Ovary (tissue), 9 donors: ENCODE measurements around the gene RSF1. TPM values are rescaled to one million over a fixed set of nuclear protein-coding genes. Genes with fewer than 3 reads are reported as not detected.

Experiments
- DNase-seq, 5 donors: peaks; one replicate each; pipeline ENCODE4 v3.0.0-alpha.2; 2019 to 2020
- H3K27ac ChIP-seq, 2 donors: fragments of 200-600 bp; one replicate each; pipeline versions ENCODE4 v1.5.1 to v1.8.0; 2019 to 2022
- H3K27me3 ChIP-seq: fragments of 200-600 bp; one replicate; pipeline ENCODE4 v1.8.0; 2022
- H3K36me3 ChIP-seq: fragments of 200-600 bp; sonication (generic); one replicate; pipeline ENCODE4 v1.5.1; 2019
- H3K4me1 ChIP-seq: one replicate; pipeline ENCODE4 v1.8.1; 2013; ENCODE audit warnings: mild to moderate bottlenecking, moderate library complexity; ENCODE audit not compliant: insufficient read depth
- H3K4me3 ChIP-seq: fragments of 200-600 bp; sonication (generic); one replicate; pipeline ENCODE4 v1.5.1; 2017
- H3K9me3 ChIP-seq, 2 donors: fragments of 200-600 bp in 1 of 2; sonication (generic) in 1 of 2; one replicate each; pipeline versions ENCODE4 v1.5.1 to v1.8.1; 2013 to 2019; ENCODE audit warnings: mild to moderate bottlenecking in 1 of 2, moderate library complexity in 1 of 2
- CTCF ChIP-seq, 3 donors: fragments of 450-650 bp in 2 of 3; fragments of 200-600 bp in 1 of 3; IDR thresholded peaks; one replicate each; pipeline versions ENCODE4 v1.5.1 to v1.8.0; 2016 to 2022; ENCODE audit warnings: antibody characterized with exemption in 3 of 3, mild to moderate bottlenecking in 1 of 3
- EP300 ChIP-seq: sonication (generic); formaldehyde crosslinking; IDR thresholded peaks from one replicate; pipeline ENCODE4 v1.6.1; 2017; ENCODE audit warnings: antibody characterized with exemption
- POLR2A ChIP-seq: fragments of 450-650 bp; IDR thresholded peaks from one replicate; pipeline ENCODE4 v1.6.1; 2017; ENCODE audit warnings: antibody characterized with exemption, mild to moderate bottlenecking, moderate library complexity
- WGBS, 3 donors: extraction: QIAGEN DNeasy Blood & Tissue Kit in 1 of 3; methylation state at CpG; one replicate each; pipeline versions ENCODE4 v1.1.5 to v1.1.7; 2013 to 2017; 5-methylcytosine and 5-hydroxymethylcytosine counted together
- intact Hi-C, 4 donors: fragments of 100-400 bp; cut with DNase I; formaldehyde crosslinking; loops; one replicate each; pipeline versions ENCODE4 v1.11.0 to v1.15.1; 2022 to 2023
- polyA plus RNA-seq, 2 donors: library from polyadenylated mRNA; stranded (reverse); fragments of 200-250 nt in 1 of 2; fragments of 350-450 nt in 1 of 2; fragmentation: Illumina TruSeq in 1 of 2; extraction: RNeasy Lipid Tissue Mini Kit (QIAGEN cat#74804) in 1 of 2; gene quantifications; one replicate each; pipeline ENCODE4 v1.2.3, GENCODE V29; 2013 to 2014
- total RNA-seq, 7 donors: library from RNA; depleted of rRNA in 2 of 7; stranded (reverse); fragments of >200 nt in 2 of 7; fragmentation: NEBNext Ultra II Directional in 3 of 7; extraction: Animal tissue kit (Norgen Biotek cat#: 25700) in 3 of 7; gene quantifications; one replicate each; pipeline versions ENCODE4 v1.1.0 to v1.2.4, GENCODE V29; 2016 to 2023
- donor health status: DM: no; HTN: no; CAD: no; lungs with moderate emphysema.
- donor health status: DM: no; HTN: no; CAD: no.
- donor health status: Bipolar disorder and iron deficiency.
- donor health status: DM: yes; HTN: yes; CAD: no.
- donor health status: DM: no; HTN: no; CAD: no.
- donor health status: DM: yes; HTN: yes; CAD: no.

The RSF1 gene
- total and polyA plus RNA-seq, 9 donors, result 14.8 to 89.2 (median 76.4) TPM

GRCh38 chr11:77704029-77704428 is 116.5 kb downstream of the RSF1 start:
- DNase-seq, result no peak
- H3K36me3 ChIP-seq, result no peaks in the 10 kb centered on the region
- no peaks in the 10 kb centered on the region for H3K9me3 ChIP-seq
- TF ChIP-seq EP300 (no peak), CTCF (IDR thresholded peaks at IDR 0.05) (no peak), POLR2A (no peak)
- no peaks in the 10 kb centered on the region for H3K4me1 ChIP-seq
- H3K27me3 ChIP-seq, result no peaks in the 10 kb centered on the region
- intact Hi-C loops, result no loop called here
- WGBS, 3 donors, result 87 to 90% (median 89%) methylated on average over 3 of the region's 3 CpGs
- H3K4me3 ChIP-seq, result no peak overlapping the region
- H3K27ac ChIP-seq, result no peak overlapping the region

GRCh38 chr11:77699425-77699824 is 121.1 kb downstream of the RSF1 start:
- 71 to 86% (median 84%) methylated on average over 1 of the region's 1 CpG for WGBS, 3 donors
- Histone ChIP-seq H3K9me3 (no peaks in the 10 kb centered on the region), H3K4me1 (no peaks in the 10 kb centered on the region), H3K4me3 (no peak overlapping the region), H3K36me3 (no peaks in the 10 kb centered on the region), H3K27me3 (no peaks in the 10 kb centered on the region), H3K27ac (no peak overlapping the region)
- TF ChIP-seq POLR2A (no peak), EP300 (no peak), CTCF (IDR thresholded peaks at IDR 0.05) (no peak)
- intact Hi-C loops, result no loop called here
- no peak for DNase-seq

GRCh38 chr11:77698896-77699295 is 121.6 kb downstream of the RSF1 start:
- 66 to 78% (median 69%) methylated on average over 2 of the region's 2 CpGs for WGBS, 3 donors
- no peaks in the 10 kb centered on the region for H3K9me3 ChIP-seq
- intact Hi-C loops, result no loop called here
- DNase-seq, result no peak
- no peak overlapping the region for H3K4me3 ChIP-seq
- no peaks in the 10 kb centered on the region for H3K27me3 ChIP-seq
- H3K36me3 ChIP-seq, result no peaks in the 10 kb centered on the region
- no peak overlapping the region for H3K27ac ChIP-seq
- no peak for TF ChIP-seq CTCF (IDR thresholded peaks at IDR 0.05)
- H3K4me1 ChIP-seq, result no peaks in the 10 kb centered on the region

GRCh38 chr11:77697865-77698264 is 122.7 kb downstream of the RSF1 start:
- H3K36me3 ChIP-seq, result no peaks in the 10 kb centered on the region
- DNase-seq, result no peak
- TF ChIP-seq POLR2A (no peak), EP300 (no peak), CTCF (IDR thresholded peaks at IDR 0.05) (no peak)
- no peaks in the 10 kb centered on the region for H3K27me3 ChIP-seq
- H3K4me3 ChIP-seq, result no peak overlapping the region
- no peaks in the 10 kb centered on the region for H3K9me3 ChIP-seq
- no peaks in the 10 kb centered on the region for H3K4me1 ChIP-seq
- H3K27ac ChIP-seq, result no peak overlapping the region
- intact Hi-C loops, result no loop called here

- Histone ChIP-seq H3K27ac (no peak overlapping the region), H3K9me3 (no peaks in the 10 kb centered on the region), H3K4me3 (no peak overlapping the region), H3K36me3 (no peaks in the 10 kb centered on the region), H3K4me1 (no peaks in the 10 kb centered on the region), H3K27me3 (no peaks in the 10 kb centered on the region)
- no peak for DNase-seq
- TF ChIP-seq EP300, result no peak
- no peak for TF ChIP-seq POLR2A
- TF ChIP-seq CTCF (IDR thresholded peaks at IDR 0.05), result no peak
- intact Hi-C loops, result no loop called here
- WGBS, 3 donors, result 100% methylated on average over 1 of the region's 1 CpG
Measured at GRCh38 chr11:77695417-77695816, 125.1 kb downstream of the RSF1 start.
